Stimulated activated naive CD8-positive, alpha-beta T cell treated with anti-CD3 and anti-CD28 coated beads, Interleukin-15, amount 100 ng/mL, for 72 hours (primary cell): Measurements from ENCODE around the gene VIPR1.

Experiments
- ATAC-seq: fragments of 150-1000 bp; cut with Tn5 transposase; 2 replicates; pipeline ENCODE4 v1.10.0; 2021; ENCODE audit warnings: mild to moderate bottlenecking, moderate library complexity
- DNase-seq, 2 donors: peaks; one replicate each; pipeline ENCODE4 v3.0.0; 2021 to 2022
- H3K27ac Mint-ChIP-seq, 2 donors: one replicate each; pipeline ENCODE4 v1.8.0; 2022; ENCODE audit warnings: mild to moderate bottlenecking in 2 of 2, mixed read lengths in 2 of 2, moderate library complexity in 2 of 2
- H3K27me3 Mint-ChIP-seq: one replicate; pipeline ENCODE4 v1.8.0; 2022; ENCODE audit warnings: mixed read lengths
- H3K4me1 Mint-ChIP-seq: one replicate; pipeline ENCODE4 v1.8.0; 2022; ENCODE audit warnings: mild to moderate bottlenecking, mixed read lengths
- H3K4me3 Mint-ChIP-seq, 2 donors: one replicate each; pipeline ENCODE4 v1.8.0; 2022; ENCODE audit warnings: mild to moderate bottlenecking in 2 of 2, mixed read lengths in 2 of 2, moderate library complexity in 1 of 2
- H3K9me3 Mint-ChIP-seq, 2 donors: one replicate each; pipeline ENCODE4 v1.8.0; 2022; ENCODE audit warnings: mixed read lengths in 2 of 2

VIPR1 gene

GRCh38 chr3:42503251-42503924, 945 bp downstream of the VIPR1 start:
- peaks cover 72% of the 10 kb centered on the region for H3K4me1 Mint-ChIP-seq
- DNase-seq = peak in 1 of 2 donors; percentile 11
- H3K27ac Mint-ChIP-seq = peak overlapping the region in 1 of 2 donors; percentile 68
- H3K4me3 Mint-ChIP-seq = peak overlapping the region; percentile 76 to 77
- no peak for ATAC-seq
- H3K9me3 Mint-ChIP-seq = no peaks in the 10 kb centered on the region
- H3K27me3 Mint-ChIP-seq = peaks cover 32% of the 10 kb centered on the region

- peak in 1 of 2 donors; percentile 7 for DNase-seq
- ATAC-seq = no peak
- Mint-ChIP-seq H3K27ac (no peak overlapping the region), H3K27me3 (peaks cover 28% of the 10 kb centered on the region), H3K4me1 (peaks cover 77% of the 10 kb centered on the region), H3K4me3 (no peak overlapping the region), H3K9me3 (no peaks in the 10 kb centered on the region)
Observed at GRCh38 chr3:42503957-42504333, 1.5 kb downstream of the VIPR1 start.

- Mint-ChIP-seq H3K27me3 (peaks cover 22% of the 10 kb centered on the region), H3K4me1 (peaks cover 83% of the 10 kb centered on the region), H3K9me3 (no peaks in the 10 kb centered on the region), H3K27ac (peak overlapping the region in 1 of 2 donors; percentile 4), H3K4me3 (no peak overlapping the region)
- DNase-seq = no peak
- ATAC-seq = no peak
Observed at GRCh38 chr3:42504334-42505127, 2.1 kb downstream of the VIPR1 start.

GRCh38 chr3:42505128-42505848, 2.8 kb downstream of the VIPR1 start:
- H3K27ac Mint-ChIP-seq = peak overlapping the region in 1 of 2 donors; percentile 4
- H3K4me3 Mint-ChIP-seq = no peak overlapping the region
- peaks cover 14% of the 10 kb centered on the region for H3K27me3 Mint-ChIP-seq
- H3K9me3 Mint-ChIP-seq = no peaks in the 10 kb centered on the region
- DNase-seq (peak in 1 of 2 donors; percentile 5), ATAC-seq (no peak)
- peaks cover 83% of the 10 kb centered on the region for H3K4me1 Mint-ChIP-seq

- DNase-seq (peak in 1 of 2 donors; percentile 6), ATAC-seq (no peak)
- peaks cover 8% of the 10 kb centered on the region for H3K27me3 Mint-ChIP-seq
- peaks cover 77% of the 10 kb centered on the region for H3K4me1 Mint-ChIP-seq
- H3K27ac Mint-ChIP-seq = peak overlapping the region in 1 of 2 donors; percentile 36
- H3K9me3 Mint-ChIP-seq = no peaks in the 10 kb centered on the region
- no peak overlapping the region for H3K4me3 Mint-ChIP-seq
Observed at GRCh38 chr3:42505849-42506410, 3.5 kb downstream of the VIPR1 start.

DNA sequence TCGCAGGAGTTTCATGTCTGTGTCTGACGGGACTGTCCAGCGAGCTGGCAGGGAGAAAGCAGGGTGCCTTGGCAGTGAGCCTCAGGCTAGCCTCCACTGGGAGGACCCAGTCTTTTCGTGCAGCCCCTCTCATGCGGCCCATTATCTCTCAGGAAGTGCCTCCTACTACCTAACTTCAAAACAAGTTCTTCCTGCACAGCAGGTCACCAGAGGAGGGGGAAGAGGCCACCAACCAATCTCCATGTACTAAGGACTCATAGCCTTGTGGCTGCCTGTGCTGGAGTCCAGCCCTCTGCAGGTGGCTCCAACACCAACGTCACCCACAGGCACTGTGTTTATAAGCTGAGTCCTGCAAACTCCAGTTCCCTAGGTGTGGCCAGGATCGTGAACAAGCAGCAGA, 4.8 kb downstream of the VIPR1 start:
- Mint-ChIP-seq H3K4me1 (peaks cover 75% of the 10 kb centered on the region), H3K27ac (peak overlapping the region in 1 of 2 donors; percentile 38), H3K4me3 (peak overlapping the region; percentile 48 to 63), H3K27me3 (no peaks in the 10 kb centered on the region), H3K9me3 (no peaks in the 10 kb centered on the region)
- ATAC-seq (no peak), DNase-seq (no peak)

DNA sequence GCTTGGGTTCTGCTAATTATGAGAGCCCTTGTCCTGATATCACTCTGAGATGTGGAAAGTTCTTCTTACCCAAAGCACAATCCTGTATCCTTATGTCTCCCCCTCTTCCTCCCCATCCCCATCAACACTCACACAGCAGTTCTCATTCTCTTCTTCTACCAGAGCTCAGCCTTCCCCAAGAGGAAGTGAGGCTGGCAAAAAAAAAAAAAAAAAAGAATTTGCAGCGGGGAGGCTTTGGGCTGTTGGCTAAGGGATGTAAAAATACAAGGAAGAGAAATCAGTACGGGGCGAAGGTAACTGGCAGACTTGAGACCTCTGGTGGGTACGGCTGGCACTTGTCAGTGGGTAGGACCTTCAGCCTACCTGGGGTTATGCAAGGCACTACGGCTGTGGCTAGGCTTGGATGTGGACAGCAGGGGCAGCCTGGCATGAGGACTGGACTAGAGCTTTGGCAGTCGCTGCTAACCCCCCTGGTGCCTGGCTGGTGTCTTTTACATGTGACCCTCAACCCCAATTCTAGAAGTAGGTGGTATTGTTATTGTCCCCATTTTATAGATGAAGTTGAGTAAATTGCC, 5.4 kb downstream of the VIPR1 start:
- no peaks in the 10 kb centered on the region for H3K9me3 Mint-ChIP-seq
- H3K4me3 Mint-ChIP-seq = peak overlapping the region in 1 of 2 donors; percentile 63
- H3K4me1 Mint-ChIP-seq = peaks cover 73% of the 10 kb centered on the region
- DNase-seq (no peak), ATAC-seq (no peak)
- H3K27me3 Mint-ChIP-seq = no peaks in the 10 kb centered on the region
- peak overlapping the region in 1 of 2 donors; percentile 35 for H3K27ac Mint-ChIP-seq

- H3K9me3 Mint-ChIP-seq = no peaks in the 10 kb centered on the region
- no peaks in the 10 kb centered on the region for H3K27me3 Mint-ChIP-seq
- peaks cover 66% of the 10 kb centered on the region for H3K4me1 Mint-ChIP-seq
- DNase-seq = no peak
- no peak for ATAC-seq
- peak overlapping the region in 1 of 2 donors; percentile 78 for H3K27ac Mint-ChIP-seq
- H3K4me3 Mint-ChIP-seq = peak overlapping the region in 1 of 2 donors; percentile 9
Observed at GRCh38 chr3:42508562-42508961, 6.1 kb downstream of the VIPR1 start.

GRCh38 chr3:42509111-42509510, 6.7 kb downstream of the VIPR1 start:
- peaks cover 60% of the 10 kb centered on the region for H3K4me1 Mint-ChIP-seq
- H3K4me3 Mint-ChIP-seq = peak overlapping the region in 1 of 2 donors; percentile 9
- no peaks in the 10 kb centered on the region for H3K27me3 Mint-ChIP-seq
- H3K27ac Mint-ChIP-seq = no peak overlapping the region
- ATAC-seq = no peak
- no peaks in the 10 kb centered on the region for H3K9me3 Mint-ChIP-seq
- DNase-seq = no peak

GRCh38 chr3:42510325-42510724, 7.9 kb downstream of the VIPR1 start:
- Mint-ChIP-seq H3K4me1 (peaks cover 50% of the 10 kb centered on the region), H3K4me3 (no peak overlapping the region), H3K9me3 (no peaks in the 10 kb centered on the region), H3K27me3 (no peaks in the 10 kb centered on the region), H3K27ac (peak overlapping the region in 1 of 2 donors; percentile 12)
- DNase-seq (no peak), ATAC-seq (no peak)

DNA sequence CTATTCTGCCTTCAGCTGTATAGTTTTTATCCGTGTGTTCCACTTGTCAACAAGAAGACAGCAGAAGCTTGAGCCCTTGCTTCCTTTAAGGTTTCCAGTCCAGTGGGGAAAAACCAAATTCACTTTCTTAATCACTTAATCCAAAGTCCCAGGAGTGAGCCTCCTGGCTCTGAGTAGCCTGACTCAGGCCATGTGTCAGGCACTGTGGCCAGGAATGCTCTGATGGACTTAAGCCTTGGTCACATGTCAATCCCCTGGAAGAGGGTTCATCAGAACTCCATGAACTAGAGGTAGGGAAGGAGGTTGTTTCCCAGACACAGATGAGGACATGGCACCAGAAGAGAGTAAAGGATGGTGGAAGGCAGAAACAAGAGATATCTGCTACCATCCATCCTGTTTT, 8.8 kb downstream of the VIPR1 start:
- H3K4me1 Mint-ChIP-seq = peaks cover 44% of the 10 kb centered on the region
- DNase-seq = no peak
- H3K27ac Mint-ChIP-seq = peak overlapping the region in 1 of 2 donors; percentile 68
- no peaks in the 10 kb centered on the region for H3K9me3 Mint-ChIP-seq
- no peak for ATAC-seq
- H3K27me3 Mint-ChIP-seq = no peaks in the 10 kb centered on the region
- H3K4me3 Mint-ChIP-seq = no peak overlapping the region

DNA sequence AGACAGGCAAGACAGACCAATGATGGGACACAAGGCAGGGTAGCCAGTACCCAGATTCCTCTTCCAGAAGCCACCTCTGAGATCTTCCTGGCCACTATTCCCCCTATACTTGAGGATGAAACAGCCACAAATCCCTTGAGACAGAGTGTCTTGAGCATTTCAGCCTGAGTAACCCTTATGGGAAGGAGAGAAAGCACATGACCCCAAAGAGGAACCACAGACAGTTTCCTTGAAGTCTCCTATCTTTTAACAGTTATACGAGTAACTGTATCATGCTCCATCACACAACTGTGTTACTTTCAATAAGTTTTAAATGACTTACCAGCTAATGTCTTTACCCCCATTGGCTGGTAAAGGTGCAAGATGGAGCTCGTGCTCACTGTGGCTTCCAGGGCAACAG, 9.3 kb downstream of the VIPR1 start:
- Mint-ChIP-seq H3K4me3 (no peak overlapping the region), H3K27me3 (no peaks in the 10 kb centered on the region), H3K4me1 (peaks cover 39% of the 10 kb centered on the region), H3K27ac (no peak overlapping the region), H3K9me3 (no peaks in the 10 kb centered on the region)
- no peak for DNase-seq
- ATAC-seq = no peak

DNA sequence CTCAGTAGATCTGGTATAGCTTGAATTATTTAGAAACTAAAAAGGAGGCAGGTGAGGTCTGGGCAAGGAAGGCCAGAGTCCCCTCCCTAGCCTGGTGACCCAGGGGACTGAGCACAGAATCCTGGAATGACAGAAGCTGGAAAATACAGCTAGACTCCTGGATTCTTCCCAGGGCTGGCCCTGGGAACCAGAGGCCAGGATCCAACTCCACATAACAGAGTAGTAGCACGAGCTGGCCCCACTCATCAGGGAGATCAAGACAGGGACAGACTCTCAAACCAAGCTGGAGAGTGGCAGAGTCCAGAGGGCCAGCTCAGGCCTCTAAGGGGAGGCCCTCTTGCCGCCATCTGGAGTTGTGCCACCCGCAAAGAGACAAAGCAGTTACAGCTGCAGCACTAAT, 10.7 kb downstream of the VIPR1 start:
- no peak for ATAC-seq
- DNase-seq = no peak
- H3K9me3 Mint-ChIP-seq = no peaks in the 10 kb centered on the region
- H3K4me3 Mint-ChIP-seq = no peak overlapping the region
- no peaks in the 10 kb centered on the region for H3K27me3 Mint-ChIP-seq
- peaks cover 25% of the 10 kb centered on the region for H3K4me1 Mint-ChIP-seq
- peak overlapping the region; percentile 35 to 38 for H3K27ac Mint-ChIP-seq

DNA sequence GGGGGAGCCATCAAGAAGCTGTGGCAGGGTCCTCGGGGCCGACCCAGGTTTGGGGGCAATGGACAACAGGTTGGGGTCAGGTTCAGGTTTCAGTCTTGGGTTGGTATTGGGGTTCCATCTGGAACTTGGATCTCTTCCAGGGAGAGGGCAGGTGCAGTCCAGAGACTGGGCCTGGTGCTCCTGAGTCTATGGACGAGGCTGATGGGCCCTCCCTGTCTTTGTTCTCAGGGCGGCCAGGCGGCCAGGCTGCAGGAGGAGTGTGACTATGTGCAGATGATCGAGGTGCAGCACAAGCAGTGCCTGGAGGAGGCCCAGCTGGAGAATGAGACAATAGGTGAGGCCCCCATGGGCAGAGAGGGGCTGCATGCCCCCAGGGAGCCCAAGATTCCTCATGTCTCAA, 11.1 kb downstream of the VIPR1 start:
- no peak for ATAC-seq
- H3K9me3 Mint-ChIP-seq = no peaks in the 10 kb centered on the region
- H3K4me3 Mint-ChIP-seq = no peak overlapping the region
- H3K4me1 Mint-ChIP-seq = peaks cover 21% of the 10 kb centered on the region
- H3K27ac Mint-ChIP-seq = peak overlapping the region in 1 of 2 donors; percentile 38
- no peak for DNase-seq
- no peaks in the 10 kb centered on the region for H3K27me3 Mint-ChIP-seq

DNA sequence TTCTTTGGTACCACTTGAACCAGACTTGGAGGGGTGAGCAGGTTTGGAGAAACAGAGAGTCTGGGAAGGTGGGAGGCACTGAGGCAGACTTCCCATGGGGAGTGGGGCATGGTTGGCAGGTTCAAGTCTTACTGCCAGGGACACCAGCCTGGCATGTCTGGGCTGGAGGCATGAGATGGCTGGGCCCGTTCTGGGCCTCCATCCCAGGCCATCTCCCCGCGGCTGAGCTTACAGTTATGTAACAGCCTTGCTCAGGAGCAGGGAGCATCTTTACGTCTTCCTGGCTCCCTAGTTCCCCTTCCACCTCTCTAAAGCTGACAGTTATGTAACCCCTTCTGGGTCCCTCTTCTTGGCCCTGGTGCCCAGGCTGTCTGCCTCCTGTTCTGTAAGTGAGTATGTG, 12.4 kb downstream of the VIPR1 start:
- Mint-ChIP-seq H3K4me3 (no peak overlapping the region), H3K27ac (peak overlapping the region in 1 of 2 donors; percentile 29), H3K4me1 (peaks cover 23% of the 10 kb centered on the region), H3K27me3 (no peaks in the 10 kb centered on the region), H3K9me3 (no peaks in the 10 kb centered on the region)
- DNase-seq = no peak
- no peak for ATAC-seq
